GM12878 (cell line): ENCODE data around the gene SLC2A8. TPM values are rescaled to one million over a fixed set of nuclear protein-coding genes. Genes with fewer than 3 reads are reported as not detected.

ENCODE experiments used
- ATAC-seq: fragments of 200-7000 bp; cut with Tn5 transposase; 3 replicates; pipeline ENCODE4 v1.9.1; 2020; ENCODE audit warnings: mild to moderate bottlenecking, moderate library complexity
- BruUV-seq: library from RNA; stranded (reverse); fragments of 400-500 nt; replicated peaks from 2 replicates; lab custom pipeline; 2021; lab: Mats Ljungman, UMichigan
- CTCF ChIA-PET: fragments of 300-600 bp; sonication (Branson Sonifier 250); formaldehyde crosslinking; extraction: SDS; loops from one replicate; lab custom pipeline; 2021; ENCODE audit warnings: inconsistent platforms; lab: Yijun Ruan, JAX
- POLR2A ChIA-PET: fragments of 350-600 bp; formaldehyde crosslinking; extraction: SDS; loops from one replicate; lab custom pipeline; 2021; ENCODE audit warnings: inconsistent platforms; lab: Charles Lee
- RAD21 ChIA-PET: fragments of 300-600 bp; sonication (Branson Sonifier 250); formaldehyde crosslinking; loops from one replicate; lab custom pipeline; 2023; ENCODE audit warnings: antibody characterized with exemption; ENCODE audit not compliant: unreplicated experiment; lab: Charles Lee
- SMC1A ChIA-PET: fragments of 300-600 bp; sonication (Branson Sonifier 250); formaldehyde crosslinking; loops from one replicate; lab custom pipeline; 2023; ENCODE audit not compliant: unreplicated experiment, uncharacterized antibody; lab: Charles Lee
- DNase-seq: peaks from one replicate; pipeline ENCODE4 v3.0.0-alpha.2; 2011; ENCODE audit warnings: low read depth, low spot score
- FAIRE-seq: peaks from 3 replicates; lab custom pipeline; 2011; peaks lifted over from hg19 to GRCh38; lab: Jason Lieb, UNC
- H2AFZ ChIP-seq: 2 replicates; pipeline ENCODE4 v1.6.0; 2011; ENCODE audit warnings: low read depth, low read length, control low read depth; ENCODE audit not compliant: control insufficient read depth
- H3K27ac ChIP-seq: 2 replicates; pipeline ENCODE4 v1.5.1; 2011; ENCODE audit warnings: control low read depth; ENCODE audit not compliant: control insufficient read depth, insufficient read depth
- H3K27me3 ChIP-seq, 2 experiments: replicated peaks in 1 of 2; 2 replicates each; pipeline versions ENCODE4 v1.6.0 to v1.6.1; 2011; ENCODE audit warnings: low read length in 1 of 2; ENCODE audit not compliant: control insufficient read depth in 2 of 2, insufficient read depth in 2 of 2
- H3K36me3 ChIP-seq, 2 experiments: 2 replicates each; pipeline ENCODE4 v1.5.1; 2011; ENCODE audit warnings: low read length in 1 of 2; ENCODE audit not compliant: control insufficient read depth in 2 of 2, insufficient read depth in 2 of 2
- H3K4me1 ChIP-seq: 2 replicates; pipeline ENCODE4 v1.6.1; 2011; ENCODE audit warnings: mild to moderate bottlenecking, low read length, moderate library complexity, mixed read lengths; ENCODE audit not compliant: control insufficient read depth, insufficient read depth
- H3K4me2 ChIP-seq: 2 replicates; pipeline ENCODE4 v1.6.0; 2011; ENCODE audit warnings: control low read depth; ENCODE audit not compliant: control insufficient read depth, insufficient read depth
- H3K4me3 ChIP-seq: fragments of 200-600 bp; sonication (generic); 2 replicates; pipeline ENCODE4 v1.5.1; 2016
- H3K79me2 ChIP-seq: 2 replicates; pipeline ENCODE4 v1.6.0; 2011; ENCODE audit warnings: low read length; ENCODE audit not compliant: control insufficient read depth, insufficient read depth
- H3K9ac ChIP-seq: 2 replicates; pipeline ENCODE4 v1.8.0; 2011; ENCODE audit warnings: low read length, control low read depth, mixed read lengths; ENCODE audit not compliant: control insufficient read depth, insufficient read depth
- H3K9me3 ChIP-seq: replicated peaks from 3 replicates; pipeline ENCODE4 v1.5.1; 2011; ENCODE audit warnings: mild to moderate bottlenecking, low read length; ENCODE audit not compliant: control insufficient read depth, insufficient read depth
- H4K20me1 ChIP-seq: 2 replicates; pipeline ENCODE4 v1.6.0; 2011; ENCODE audit not compliant: control insufficient read depth, insufficient read depth
- ATF7 ChIP-seq: fragments of 450-650 bp; IDR thresholded peaks from 2 replicates; pipeline ENCODE4 v1.6.1; 2016; ENCODE audit warnings: low read depth, mild to moderate bottlenecking
- BACH1 ChIP-seq: fragments of 450-650 bp; IDR thresholded peaks from 2 replicates; pipeline ENCODE4 v1.6.1; 2017; ENCODE audit warnings: mild to moderate bottlenecking, borderline replicate concordance
- BCL11A ChIP-seq: IDR thresholded peaks from 2 replicates; pipeline ENCODE4 v1.6.1; 2011; ENCODE audit warnings: low read depth, low read length
- CBX5 ChIP-seq: sonication (generic); IDR thresholded peaks from 2 replicates; pipeline ENCODE4 v1.6.1; 2016; ENCODE audit warnings: low read depth, moderate library complexity, mild to moderate bottlenecking, inconsistent platforms
- CEBPB ChIP-seq, 2 experiments: fragments of 150-350 bp in 1 of 2; IDR thresholded peaks; 2 replicates each; pipeline ENCODE4 v1.6.1; 2012 to 2014; ENCODE audit warnings: low read depth in 2 of 2, low read length in 2 of 2, borderline replicate concordance in 1 of 2, inconsistent platforms in 1 of 2
- CREB1 ChIP-seq: IDR thresholded peaks from 2 replicates; pipeline ENCODE4 v1.6.1; 2012; ENCODE audit warnings: low read depth, mild to moderate bottlenecking, inconsistent platforms
- CREM ChIP-seq: IDR thresholded peaks from 2 replicates; pipeline ENCODE4 v1.6.1; 2014; ENCODE audit warnings: antibody characterized with exemption, low read depth
- CTCF ChIP-seq, 3 experiments: IDR thresholded peaks in 2 of 3; conservative IDR thresholded peaks in 1 of 3; 2 replicates each; pipeline ENCODE4 v1.5.1; 2011; ENCODE audit warnings: low read depth in 3 of 3, low read length in 3 of 3, mild to moderate bottlenecking in 3 of 3, control low read depth in 2 of 3, moderate library complexity in 2 of 3, inconsistent platforms in 1 of 3, mixed read lengths in 1 of 3; ENCODE audit not compliant: control insufficient read depth in 2 of 3, insufficient read depth in 1 of 3; ENCODE audit errors: extremely low read depth in 1 of 3
- HCFC1 ChIP-seq: fragments of 150-350 bp; IDR thresholded peaks from 2 replicates; pipeline ENCODE4 v1.6.1; 2014; ENCODE audit warnings: low read length
- IKZF1 ChIP-seq: fragments of 450-650 bp; conservative IDR thresholded peaks from 2 replicates; pipeline ENCODE4 v1.6.1; 2017; ENCODE audit warnings: antibody characterized with exemption, mild to moderate bottlenecking
- IRF5 ChIP-seq: fragments of 450-650 bp; IDR thresholded peaks from 2 replicates; pipeline ENCODE4 v1.6.1; 2017; ENCODE audit warnings: borderline replicate concordance
- KAT2A ChIP-seq: conservative IDR thresholded peaks from 2 replicates; pipeline ENCODE4 v1.6.1; 2011; ENCODE audit warnings: low read depth, low read length; ENCODE audit not compliant: control insufficient read depth
- MXI1 ChIP-seq: fragments of 150-350 bp; IDR thresholded peaks from 2 replicates; pipeline ENCODE4 v1.6.1; 2011; ENCODE audit warnings: low read depth, mild to moderate bottlenecking, inconsistent platforms, low read length, improper control_type of control experiment
- RAD21 ChIP-seq: IDR thresholded peaks from 2 replicates; pipeline ENCODE4 v1.6.1; 2011; ENCODE audit warnings: mild to moderate bottlenecking, low read depth, low read length, moderate library complexity; ENCODE audit not compliant: insufficient read depth
- SIX5 ChIP-seq: IDR thresholded peaks from 2 replicates; pipeline ENCODE4 v1.6.1; 2011; ENCODE audit warnings: mild to moderate bottlenecking, low read depth, low read length, moderate library complexity; ENCODE audit not compliant: severe bottlenecking
- SMC3 ChIP-seq: IDR thresholded peaks from 2 replicates; pipeline ENCODE4 v1.6.1; 2011; ENCODE audit warnings: low read length, improper control_type of control experiment, borderline replicate concordance
- SREBF2 ChIP-seq: IDR thresholded peaks from 2 replicates; pipeline ENCODE4 v1.6.1; 2012; ENCODE audit warnings: mild to moderate bottlenecking, low read length
- STAT1 ChIP-seq: fragments of 450-650 bp; conservative IDR thresholded peaks from 2 replicates; pipeline ENCODE4 v1.6.1; 2014; ENCODE audit warnings: antibody characterized with exemption, mild to moderate bottlenecking
- SUZ12 ChIP-seq: fragments of 200-600 bp; sonication (generic); IDR thresholded peaks from one replicate; pipeline ENCODE4 v1.6.1; 2018; ENCODE audit warnings: antibody characterized with exemption, mild to moderate bottlenecking; ENCODE audit not compliant: unreplicated experiment
- TARDBP ChIP-seq: IDR thresholded peaks from 2 replicates; pipeline ENCODE4 v1.6.1; 2016; ENCODE audit warnings: borderline replicate concordance
- USF2 ChIP-seq: IDR thresholded peaks from 2 replicates; pipeline ENCODE4 v1.6.1; 2011; ENCODE audit warnings: low read depth, low read length, improper control_type of control experiment, borderline replicate concordance
- ZBED1 ChIP-seq: IDR thresholded peaks from 2 replicates; pipeline ENCODE4 v1.6.1; 2016; ENCODE audit warnings: borderline replicate concordance
- WGBS: methylation state at CpG from one replicate; pipeline ENCODE4 v1.1.6; 2016; ENCODE audit warnings: low lambda C conversion rate; ENCODE audit not compliant: insufficient replicate concordance, insufficient coverage; ENCODE audit errors: missing lambda C conversion rate; 5-methylcytosine and 5-hydroxymethylcytosine counted together
- in situ Hi-C: fragments of 300-500 bp; cut with MboI; formaldehyde crosslinking; loops from 9 replicates; pipeline ENCODE4 v1.14.3; 2018; ENCODE audit warnings: mixed read lengths
- intact Hi-C: fragments of 100-400 bp; cut with micrococcal nuclease; formaldehyde crosslinking; loops from one replicate; pipeline ENCODE4 v1.14.2; 2022; ENCODE audit not compliant: unreplicated experiment
- polyA plus RNA-seq, 11 experiments: library from polyadenylated mRNA; depleted of rRNA in 4 of 11; unstranded in 6 of 11; stranded (reverse) in 5 of 11; fragments of >200 nt; fragmentation: Nextera tagmentation in 4 of 11; fragmentation: Illumina TruSeq in 1 of 11; extraction: Ambion mirVana in 4 of 11; extraction: Trizol in 1 of 11; gene quantifications; 1 replicate in 1 of 11; 2 replicates in 10 of 11; pipeline versions ENCODE4 v1.2.1 to v1.2.3, GENCODE V29; 2011 to 2016; ENCODE audit warnings: inconsistent platforms in 2 of 11, missing spikeins in 2 of 11, low read depth in 1 of 11
- total RNA-seq, 4 experiments: library from RNA; depleted of rRNA in 3 of 4; stranded (reverse); fragments of >200 nt in 3 of 4; fragmentation: Illumina TruSeq in 1 of 4; extraction: Trizol in 1 of 4; gene quantifications; 2 replicates each; pipeline versions ENCODE4 v1.2.1 to v1.2.3, GENCODE V29; 2013 to 2021

The SLC2A8 gene
- total and polyA plus RNA-seq, 10 of the 15 experiments (the other 5 are each of a cell fraction or from before 2014, with no cell fraction given) = 0.31 to 22.7 (median 10.0) TPM

GRCh38 chr9:127418037-127418471, 21.1 kb downstream of the SLC2A8 start:
- FAIRE-seq = no peak
- no peak for TF ChIP-seq SREBF2
- TF ChIP-seq STAT1 = no peak
- no peak for TF ChIP-seq HCFC1
- TF ChIP-seq IRF5 = no peak
- no peak for TF ChIP-seq KAT2A
- TF ChIP-seq SMC3 = peak; percentile 34; the same call in 1 of the 2 replicates
- TF ChIP-seq SUZ12 = no peak
- TF ChIP-seq SIX5 = no peak
- TF ChIP-seq ZBED1 = no peak
- TF ChIP-seq IKZF1 = no peak
- no peak for TF ChIP-seq ATF7
- no peak for TF ChIP-seq CREB1
- TF ChIP-seq BACH1 = no peak
- no peak for TF ChIP-seq BCL11A
- TF ChIP-seq USF2 = no peak
- no peak for TF ChIP-seq CEBPB (IDR thresholded peaks at IDR 0.05; ENCODE audit: borderline replicate concordance in 1 of 2, low read depth in 2 of 2, low read length in 2 of 2)
- no peak for TF ChIP-seq MXI1
- no peak for TF ChIP-seq CREM
- TF ChIP-seq RAD21 = peak; percentile 38; the same call in 1 of the 2 replicates
- TF ChIP-seq CBX5 = no peak
- peak; percentile 42 to 60 (median 44); a peak in 5 of 6 replicates for TF ChIP-seq CTCF (IDR thresholded peaks at IDR 0.05 in 2 of 3, conservative IDR thresholded peaks at IDR 0.05 in 1 of 3; ENCODE audit: control insufficient read depth in 2 of 3, extremely low read depth in 1 of 3, insufficient read depth in 1 of 3, low read depth in 3 of 3, low read length in 3 of 3)
- no peak for TF ChIP-seq TARDBP

More at GRCh38 chr9:127418037-127418471, 21.1 kb downstream of the SLC2A8 start:
- 81% methylated on average over 12 of the region's 12 CpGs for WGBS
- in situ Hi-C loops (no loop called here), intact Hi-C loops (no loop called here)
- BruUV-seq = no TSS peak
- Histone ChIP-seq H3K4me2 (no peak overlapping the region), H3K9ac (no peak overlapping the region), H3K36me3 (no peaks in the 10 kb centered on the region), H2AFZ (no peak overlapping the region), H3K27me3 (no peaks in the 10 kb centered on the region), H3K79me2 (peaks cover 7% of the 10 kb centered on the region), H4K20me1 (no peaks in the 10 kb centered on the region), H3K9me3 (no peaks in the 10 kb centered on the region), H3K4me1 (peaks cover 8% of the 10 kb centered on the region), H3K27ac (no peak overlapping the region), H3K4me3 (no peak overlapping the region)
- DNase-seq (no peak), ATAC-seq (peak; percentile 89)
- ChIA-PET RAD21 (interaction anchor here (1.1 kb wide), 1 partner anchor 194 kb away, joined by 3 read pairs; no protein-coding TSS in a partner anchor), SMC1A (interaction anchor here (0.6 to 1.0 kb wide), 2 partner anchors 32 to 203 kb away, joined by 3 read pairs; no protein-coding TSS in a partner anchor), POLR2A (no interaction called here), CTCF (interaction anchor here (0.6 to 1.2 kb wide), 4 partner anchors 65 to 477 kb away, joined by 3 to 4 read pairs (median 4); no protein-coding TSS in a partner anchor)
